Osteoblast (primary cell): ENCODE measurements around the gene CCDC180. TPM values are rescaled to one million over a fixed set of nuclear protein-coding genes. Genes with fewer than 3 reads are reported as not detected.
"Not testable (repeated sequence)": the region's sequence is repeated elsewhere in the genome, so short reads cannot be mapped to it uniquely, and the experiment has no call there.

ENCODE experiments used
- DNase-seq: peaks from one replicate; pipeline ENCODE4 v3.0.0; 2011; ENCODE audit warnings: low spot score, mixed read lengths; ENCODE audit not compliant: insufficient read length; ENCODE audit errors: missing footprints
- H2AFZ ChIP-seq: 2 replicates; pipeline ENCODE4 v1.6.0; 2011; ENCODE audit warnings: mild to moderate bottlenecking, low read length
- H3K27ac ChIP-seq: 2 replicates; pipeline ENCODE4 v1.5.1; 2011; ENCODE audit warnings: mild to moderate bottlenecking, low read depth, low read length, moderate library complexity
- H3K27me3 ChIP-seq: 2 replicates; pipeline ENCODE4 v1.6.0; 2012; ENCODE audit warnings: mild to moderate bottlenecking, control low read depth, inconsistent platforms, low read length, moderate library complexity; ENCODE audit not compliant: insufficient read depth
- H3K36me3 ChIP-seq: 2 replicates; pipeline ENCODE4 v1.5.1; 2011; ENCODE audit warnings: mild to moderate bottlenecking, low read length, control low read depth, moderate library complexity; ENCODE audit not compliant: insufficient read depth
- H3K4me1 ChIP-seq: 2 replicates; pipeline ENCODE4 v1.5.1; 2011; ENCODE audit warnings: mild to moderate bottlenecking, low read length, control low read depth, moderate library complexity; ENCODE audit not compliant: insufficient read depth
- H3K4me2 ChIP-seq: 2 replicates; pipeline ENCODE4 v1.6.0; 2011; ENCODE audit warnings: mild to moderate bottlenecking, low read length; ENCODE audit not compliant: insufficient read depth
- H3K4me3 ChIP-seq: fragments of 200-600 bp; sonication (generic); 3 replicates; pipeline ENCODE4 v1.5.1; 2012; ENCODE audit warnings: mild to moderate bottlenecking, low read length, inconsistent platforms; ENCODE audit not compliant: insufficient read depth
- H3K79me2 ChIP-seq: 2 replicates; pipeline ENCODE4 v1.6.0; 2012; ENCODE audit warnings: mild to moderate bottlenecking, low read length, control low read depth, inconsistent platforms; ENCODE audit not compliant: insufficient read depth
- H3K9me3 ChIP-seq: 2 replicates; pipeline ENCODE4 v1.5.1; 2011; ENCODE audit warnings: low read depth, low read length, control low read depth
- H4K20me1 ChIP-seq: 2 replicates; pipeline ENCODE4 v1.6.0; 2012; ENCODE audit warnings: mild to moderate bottlenecking, low read length, control low read depth; ENCODE audit not compliant: insufficient read depth
- total RNA-seq: library from RNA; depleted of rRNA; stranded (reverse); fragments of >200 nt; gene quantifications from 2 replicates; pipeline ENCODE4 v1.2.3, GENCODE V29; 2012
- TF ChIP-seq, protein P1 (sequence below): IDR thresholded peaks from 2 replicates; pipeline ENCODE4 v1.5.1; 2011; ENCODE audit warnings: mild to moderate bottlenecking, low read depth, low read length, moderate library complexity; ENCODE audit errors: extremely low read depth

Gene CCDC180
- total RNA-seq, 1 donor: 4.7 TPM

DNA sequence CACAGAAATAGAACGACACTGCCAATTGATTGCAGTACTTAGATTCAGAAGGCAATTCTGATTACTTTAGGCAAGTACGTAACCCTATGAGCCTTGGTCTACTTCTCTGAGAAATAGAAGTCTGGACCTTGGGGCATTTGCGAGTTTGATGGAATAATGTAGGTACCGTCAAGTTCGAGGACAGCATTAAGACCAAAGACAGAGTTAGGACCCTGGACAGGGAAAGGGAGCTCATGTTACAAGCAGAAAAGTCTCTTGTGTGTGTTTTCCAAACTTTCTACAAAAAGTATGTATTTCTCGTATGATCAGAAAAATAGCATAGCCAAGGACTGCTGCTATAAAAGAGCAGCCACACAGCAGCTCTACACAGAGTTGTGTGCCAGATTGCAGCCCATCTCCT lies 20.1 kb downstream of the CCDC180 start:
- Histone ChIP-seq H2AFZ (no peak overlapping the region), H3K79me2 (no peaks in the 10 kb centered on the region), H3K36me3 (no peaks in the 10 kb centered on the region), H3K27me3 (no peaks in the 10 kb centered on the region), H3K4me2 (no peak overlapping the region), H3K27ac (no peak overlapping the region), H3K4me1 (no peaks in the 10 kb centered on the region), H4K20me1 (no peaks in the 10 kb centered on the region), H3K4me3 (no peak overlapping the region), H3K9me3 (no peaks in the 10 kb centered on the region)
- TF ChIP-seq, protein P1, sequence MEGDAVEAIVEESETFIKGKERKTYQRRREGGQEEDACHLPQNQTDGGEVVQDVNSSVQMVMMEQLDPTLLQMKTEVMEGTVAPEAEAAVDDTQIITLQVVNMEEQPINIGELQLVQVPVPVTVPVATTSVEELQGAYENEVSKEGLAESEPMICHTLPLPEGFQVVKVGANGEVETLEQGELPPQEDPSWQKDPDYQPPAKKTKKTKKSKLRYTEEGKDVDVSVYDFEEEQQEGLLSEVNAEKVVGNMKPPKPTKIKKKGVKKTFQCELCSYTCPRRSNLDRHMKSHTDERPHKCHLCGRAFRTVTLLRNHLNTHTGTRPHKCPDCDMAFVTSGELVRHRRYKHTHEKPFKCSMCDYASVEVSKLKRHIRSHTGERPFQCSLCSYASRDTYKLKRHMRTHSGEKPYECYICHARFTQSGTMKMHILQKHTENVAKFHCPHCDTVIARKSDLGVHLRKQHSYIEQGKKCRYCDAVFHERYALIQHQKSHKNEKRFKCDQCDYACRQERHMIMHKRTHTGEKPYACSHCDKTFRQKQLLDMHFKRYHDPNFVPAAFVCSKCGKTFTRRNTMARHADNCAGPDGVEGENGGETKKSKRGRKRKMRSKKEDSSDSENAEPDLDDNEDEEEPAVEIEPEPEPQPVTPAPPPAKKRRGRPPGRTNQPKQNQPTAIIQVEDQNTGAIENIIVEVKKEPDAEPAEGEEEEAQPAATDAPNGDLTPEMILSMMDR: no peak
- DNase-seq: no peak

DNA sequence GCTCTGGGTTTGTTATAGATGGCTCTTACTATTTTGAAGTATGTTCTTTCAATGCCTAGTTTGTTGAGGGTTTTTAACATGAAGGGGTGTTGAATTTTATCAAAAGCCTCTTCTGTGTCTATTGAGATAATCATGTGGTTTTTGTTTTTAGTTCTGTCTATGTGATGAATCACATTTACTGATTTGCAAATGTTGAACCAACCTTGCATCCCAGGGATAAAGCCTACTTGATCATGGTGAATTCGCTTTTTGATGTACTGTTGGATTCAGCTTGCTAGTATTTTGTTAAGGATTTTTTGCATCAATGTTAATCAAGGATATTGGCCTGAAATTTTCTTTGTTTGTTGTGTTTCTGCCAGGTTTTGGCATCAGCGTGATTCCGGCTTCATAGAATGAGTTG lies 25.5 kb downstream of the CCDC180 start:
- no peaks in the 10 kb centered on the region for H3K4me1 ChIP-seq
- H3K27ac ChIP-seq: no peak overlapping the region
- H3K36me3 ChIP-seq: no peaks in the 10 kb centered on the region
- no peak overlapping the region for H3K4me2 ChIP-seq
- no peaks in the 10 kb centered on the region for H3K27me3 ChIP-seq
- no peaks in the 10 kb centered on the region for H3K79me2 ChIP-seq
- TF ChIP-seq, protein P1: no peak
- no peak for DNase-seq
- no peak overlapping the region for H3K4me3 ChIP-seq
- H3K9me3 ChIP-seq: no peaks in the 10 kb centered on the region
- no peaks in the 10 kb centered on the region for H4K20me1 ChIP-seq
- no peak overlapping the region for H2AFZ ChIP-seq

DNA sequence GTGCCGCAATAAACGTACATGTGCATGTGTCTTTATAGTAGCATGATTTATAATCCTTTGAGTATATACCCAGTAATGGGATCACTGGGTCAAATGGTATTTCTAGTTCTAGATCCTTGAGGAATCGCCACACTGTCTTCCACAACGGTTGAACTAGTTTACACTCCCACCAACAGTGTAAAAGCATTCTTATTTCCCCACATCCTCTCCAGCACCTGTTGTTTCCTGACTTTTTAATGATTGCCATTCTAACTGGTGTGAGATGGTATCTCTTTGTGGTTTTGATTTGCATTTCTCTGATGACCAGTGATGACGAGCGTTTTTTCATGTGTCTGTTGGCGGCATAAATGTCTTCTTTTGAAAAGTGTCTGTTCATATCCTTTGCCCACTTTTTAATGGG lies 28.2 kb downstream of the CCDC180 start:
- H4K20me1 ChIP-seq, H3K27ac ChIP-seq, H3K4me1 ChIP-seq, H3K4me2 ChIP-seq, H3K9me3 ChIP-seq, H3K36me3 ChIP-seq, H3K79me2 ChIP-seq, DNase-seq, H3K27me3 ChIP-seq, H3K4me3 ChIP-seq, H2AFZ ChIP-seq: not testable (repeated sequence)

DNA sequence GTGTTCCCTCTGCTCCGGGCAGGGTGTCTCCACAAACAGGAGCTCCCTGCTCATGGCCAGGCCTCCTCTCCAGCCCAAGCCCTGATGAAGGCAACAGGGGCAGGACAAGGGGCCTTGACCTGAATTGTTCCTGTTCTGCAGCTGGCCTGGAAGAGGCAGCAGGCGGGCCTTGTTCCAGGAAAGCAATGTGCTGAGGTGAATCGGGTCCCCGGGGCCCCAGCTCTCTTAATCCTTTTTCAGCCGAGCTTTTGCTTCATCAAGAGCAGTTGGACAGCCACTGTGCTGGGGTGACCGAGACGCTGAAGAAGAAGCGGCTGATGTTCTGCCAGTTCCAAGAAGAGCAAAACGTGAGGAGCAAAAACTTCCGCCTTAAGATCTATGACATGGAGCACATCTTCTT lies 41.4 kb downstream of the CCDC180 start:
- no peak overlapping the region for H3K4me3 ChIP-seq

More for the DNA sequence above, 41.4 kb downstream of the CCDC180 start:
- DNase-seq: no peak
- Histone ChIP-seq H4K20me1 (no peaks in the 10 kb centered on the region), H3K4me2 (no peak overlapping the region), H3K36me3 (no peaks in the 10 kb centered on the region), H3K79me2 (no peaks in the 10 kb centered on the region), H3K4me1 (no peaks in the 10 kb centered on the region), H3K9me3 (no peaks in the 10 kb centered on the region), H3K27me3 (no peaks in the 10 kb centered on the region), H2AFZ (no peak overlapping the region), H3K27ac (no peak overlapping the region)
- TF ChIP-seq, protein P1: no peak
